ENCODE data around the gene PTPRE.

DNA sequence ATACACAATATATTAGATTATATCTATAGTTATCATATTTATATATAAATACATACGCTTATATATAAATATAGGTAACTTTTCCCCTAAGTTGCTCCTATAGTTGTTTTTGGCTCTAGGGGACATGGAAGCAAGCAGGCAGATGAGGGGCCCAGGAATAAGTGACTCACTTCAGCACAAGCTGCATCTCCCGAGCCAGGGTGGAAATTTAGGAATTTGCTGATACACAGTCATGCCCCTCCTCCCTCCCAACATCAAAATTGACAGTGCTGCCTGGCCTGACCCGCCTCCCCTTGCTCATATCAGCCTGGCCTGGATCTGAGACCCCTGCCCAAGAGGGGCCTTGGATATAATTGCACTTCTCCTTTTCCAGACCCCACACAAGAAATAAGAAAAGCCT lies 185.6 kb downstream of the PTPRE start:
- TF ChIP-seq CTCF (IDR thresholded peaks at IDR 0.05) (no peak), POLR2A (IDR thresholded peaks at IDR 0.05) (no peak)

Measured in body of pancreas (tissue), 4 donors.